HG02981 (cell line): ENCODE data around the gene EPB41L5.
"Not testable (repeated sequence)": the region's sequence is repeated elsewhere in the genome, so short reads cannot be mapped to it uniquely, and the experiment has no call there.

Source experiments
- ATAC-seq: cut with Tn5 transposase; IDR thresholded peaks from one replicate; pipeline ENCODE4 v1.9.1; 2021; ENCODE audit warnings: mild to moderate bottlenecking, moderate library complexity; ENCODE audit not compliant: unreplicated experiment

Gene EPB41L5

GRCh38 chr2:120094795-120095194, 81.9 kb downstream of the EPB41L5 start:
- no peak for ATAC-seq

- ATAC-seq, result no peak
Observed at GRCh38 chr2:120100627-120101026, 87.8 kb downstream of the EPB41L5 start.

GRCh38 chr2:120103723-120104467, 91.0 kb downstream of the EPB41L5 start:
- ATAC-seq, result no peak

- no peak for ATAC-seq
Observed at GRCh38 chr2:120104772-120105171, 91.9 kb downstream of the EPB41L5 start.

GRCh38 chr2:120105360-120105759, 92.5 kb downstream of the EPB41L5 start:
- ATAC-seq, result peak; percentile 67

- no peak for ATAC-seq
Observed at GRCh38 chr2:120108049-120108448, 95.2 kb downstream of the EPB41L5 start.

GRCh38 chr2:120108749-120109148, 95.9 kb downstream of the EPB41L5 start:
- ATAC-seq, result no peak

GRCh38 chr2:120109186-120110061, 96.5 kb downstream of the EPB41L5 start:
- no peak for ATAC-seq

- ATAC-seq, result no peak
Observed at GRCh38 chr2:120110062-120110362, 97.1 kb downstream of the EPB41L5 start.

- no peak for ATAC-seq
Observed at GRCh38 chr2:120110507-120110906, 97.6 kb downstream of the EPB41L5 start.

GRCh38 chr2:120111193-120111592, 98.3 kb downstream of the EPB41L5 start:
- ATAC-seq, result no peak

- ATAC-seq, result no peak
Observed at GRCh38 chr2:120118018-120118417, 105.1 kb downstream of the EPB41L5 start.

- ATAC-seq, result no peak
Observed at GRCh38 chr2:120118471-120118870, 105.6 kb downstream of the EPB41L5 start.

GRCh38 chr2:120121337-120121736, 108.5 kb downstream of the EPB41L5 start:
- not testable (repeated sequence) for ATAC-seq

- no peak for ATAC-seq
Observed at GRCh38 chr2:120123090-120123489, 110.2 kb downstream of the EPB41L5 start.

- ATAC-seq, result no peak
Observed at GRCh38 chr2:120125195-120125594, 112.3 kb downstream of the EPB41L5 start.

- no peak for ATAC-seq
Observed at GRCh38 chr2:120128216-120128615, 115.3 kb downstream of the EPB41L5 start.

GRCh38 chr2:120132190-120132589, 119.3 kb downstream of the EPB41L5 start:
- ATAC-seq, result no peak

GRCh38 chr2:120132691-120133090, 119.8 kb downstream of the EPB41L5 start:
- no peak for ATAC-seq

GRCh38 chr2:120133572-120134244, 120.8 kb downstream of the EPB41L5 start:
- no peak for ATAC-seq

GRCh38 chr2:120134263-120134662, 121.4 kb downstream of the EPB41L5 start:
- no peak for ATAC-seq

GRCh38 chr2:120135013-120135412, 122.1 kb downstream of the EPB41L5 start:
- ATAC-seq, result not testable (repeated sequence)
